GM21786 (cell line): ENCODE data around the gene CTRL.
A peak's percentile ranks its signal among the peaks of the same experiment; 100 is the strongest.
"Not testable (repeated sequence)": the region's sequence is repeated elsewhere in the genome, so short reads cannot be mapped to it uniquely, and the experiment has no call there.

Experiments
- ATAC-seq: cut with Tn5 transposase; IDR thresholded peaks from one replicate; pipeline ENCODE4 v1.9.1; 2021; ENCODE audit not compliant: unreplicated experiment

Gene CTRL

GRCh38 chr16:67941469-67942199 is 10.0 kb upstream of the CTRL start:
- ATAC-seq: no peak

- no peak for ATAC-seq
These were observed 8.9 kb upstream of the CTRL start for GRCh38 chr16:67940446-67941089.

- no peak for ATAC-seq
These were observed 8.1 kb upstream of the CTRL start for GRCh38 chr16:67939507-67940445.

- ATAC-seq: not testable (repeated sequence)
These were observed 6.1 kb upstream of the CTRL start for GRCh38 chr16:67937713-67938112.

- peak; percentile 55 for ATAC-seq
These were observed 5.4 kb upstream of the CTRL start for GRCh38 chr16:67936880-67937605.

GRCh38 chr16:67936124-67936879 is 4.6 kb upstream of the CTRL start, which contains the start of gene PSMB10:
PSMB10 (minus strand) TSS chr16:67936850; CDS start chr16:67936749, 101 bp downstream.
- ATAC-seq: peak; percentile 2

- ATAC-seq: peak; percentile 90
These were observed 3.9 kb upstream of the CTRL start for GRCh38 chr16:67935402-67936123.

- no peak for ATAC-seq
These were observed 3.4 kb upstream of the CTRL start for GRCh38 chr16:67935101-67935401.

- ATAC-seq: no peak
These were observed 2.8 kb upstream of the CTRL start for GRCh38 chr16:67934306-67935100.

GRCh38 chr16:67933805-67934204 is 2.1 kb upstream of the CTRL start:
- ATAC-seq: no peak

- ATAC-seq: no peak
These were observed 789 bp upstream of the CTRL start for GRCh38 chr16:67932462-67932840.

- ATAC-seq: no peak
These were observed 917 bp downstream of the CTRL start for GRCh38 chr16:67930678-67931211.

GRCh38 chr16:67930191-67930590 is 1.5 kb downstream of the CTRL start:
- ATAC-seq: no peak

GRCh38 chr16:67928561-67929364 is 2.9 kb downstream of the CTRL start:
- no peak for ATAC-seq

- no peak for ATAC-seq
These were observed 3.5 kb downstream of the CTRL start for GRCh38 chr16:67928147-67928546.

GRCh38 chr16:67927131-67927941 is 4.3 kb downstream of the CTRL start:
- ATAC-seq: no peak

- no peak for ATAC-seq
These were observed 5.4 kb downstream of the CTRL start for GRCh38 chr16:67926181-67926750.
